GM19099 (cell line): ENCODE results near the gene LGALS1.

Experiments used
- POLR2A ChIP-seq: IDR thresholded peaks from 3 replicates; pipeline ENCODE4 v1.6.1; 2011; ENCODE audit warnings: low read depth; ENCODE audit not compliant: insufficient read length; ENCODE audit errors: extremely low read depth

LGALS1 gene

GRCh38 chr22:37669586-37669985 lies 5.8 kb upstream of the LGALS1 start:
- no peak for TF ChIP-seq POLR2A

GRCh38 chr22:37672206-37672919 lies 3.1 kb upstream of the LGALS1 start:
- no peak for TF ChIP-seq POLR2A

- no peak for TF ChIP-seq POLR2A
These were observed 2.4 kb upstream of the LGALS1 start for GRCh38 chr22:37672920-37673455.

GRCh38 chr22:37674248-37674647 lies 1.2 kb upstream of the LGALS1 start:
- TF ChIP-seq POLR2A: no peak

- TF ChIP-seq POLR2A: no peak
These were observed 697 bp downstream of the LGALS1 start for GRCh38 chr22:37675930-37676735.

- TF ChIP-seq POLR2A: peak; percentile 64
These were observed 1.5 kb downstream of the LGALS1 start for GRCh38 chr22:37676736-37677492.

GRCh38 chr22:37677493-37677974 lies 2.1 kb downstream of the LGALS1 start:
- no peak for TF ChIP-seq POLR2A

GRCh38 chr22:37678372-37678771 lies 2.9 kb downstream of the LGALS1 start:
- no peak for TF ChIP-seq POLR2A

GRCh38 chr22:37679670-37680069 lies 4.2 kb downstream of the LGALS1 start:
- no peak for TF ChIP-seq POLR2A

GRCh38 chr22:37680191-37680851 lies 4.9 kb downstream of the LGALS1 start:
- no peak for TF ChIP-seq POLR2A

GRCh38 chr22:37681001-37681424 lies 5.6 kb downstream of the LGALS1 start:
- TF ChIP-seq POLR2A: no peak

- TF ChIP-seq POLR2A: no peak
These were observed 6.2 kb downstream of the LGALS1 start for GRCh38 chr22:37681556-37682049.

GRCh38 chr22:37684803-37685615 lies 9.6 kb downstream of the LGALS1 start:
- TF ChIP-seq POLR2A: no peak
